Keratinocyte (primary cell): Measurements from ENCODE around the gene CTNNBL1.
A peak's percentile ranks its signal among the peaks of the same experiment; 100 is the strongest.

Experiments
- CTCF ChIP-seq, 3 experiments: IDR thresholded peaks in 1 of 3; conservative IDR thresholded peaks in 1 of 3; optimal IDR thresholded peaks in 1 of 3; 2 replicates in 2 of 3; 3 replicates in 1 of 3; pipeline versions ENCODE3 to v1.5.1; 2011; ENCODE audit warnings: low read length in 3 of 3, mild to moderate bottlenecking in 3 of 3, moderate library complexity in 2 of 3, control low read depth in 1 of 3, inconsistent platforms in 1 of 3; ENCODE audit not compliant: insufficient read depth in 2 of 3; ENCODE audit errors: extremely low read depth in 1 of 3
- EZH2 ChIP-seq: IDR thresholded peaks from one replicate; pipeline ENCODE4 v1.6.1; 2012; ENCODE audit warnings: inconsistent platforms, mild to moderate bottlenecking, low read length, moderate library complexity

- TF ChIP-seq CTCF (optimal IDR thresholded peaks at IDR 0.05 in 1 of 3, IDR thresholded peaks at IDR 0.05 in 1 of 3, conservative IDR thresholded peaks at IDR 0.05 in 1 of 3; ENCODE audit: extremely low read depth in 1 of 3, insufficient read depth in 2 of 3, low read length in 3 of 3): peak; percentile 38 to 71 (median 56)
- TF ChIP-seq EZH2: peak; percentile 79
Measured at GRCh38 chr20:37901654-37902503, 208.0 kb downstream of the CTNNBL1 start.
